Pulmonary artery endothelial cell (primary cell): ENCODE results near the gene SPINK5. TPM values are rescaled to one million over a fixed set of nuclear protein-coding genes. Genes with fewer than 3 reads are reported as not detected.

ENCODE experiments used
- DNase-seq: peaks from one replicate; pipeline ENCODE4 v3.0.0-alpha.2; 2011; ENCODE audit warnings: low read depth, low spot score
- total RNA-seq: library from RNA; depleted of rRNA; stranded (reverse); fragments of >200 nt; gene quantifications from 2 replicates; pipeline ENCODE4 v1.2.3, GENCODE V29; 2014

SPINK5 gene
- total RNA-seq, 1 donor from 2014 or later = 0.26 TPM

- DNase-seq = no peak
Measured at GRCh38 chr5:148172377-148172776, 108.6 kb downstream of the SPINK5 start.

DNA sequence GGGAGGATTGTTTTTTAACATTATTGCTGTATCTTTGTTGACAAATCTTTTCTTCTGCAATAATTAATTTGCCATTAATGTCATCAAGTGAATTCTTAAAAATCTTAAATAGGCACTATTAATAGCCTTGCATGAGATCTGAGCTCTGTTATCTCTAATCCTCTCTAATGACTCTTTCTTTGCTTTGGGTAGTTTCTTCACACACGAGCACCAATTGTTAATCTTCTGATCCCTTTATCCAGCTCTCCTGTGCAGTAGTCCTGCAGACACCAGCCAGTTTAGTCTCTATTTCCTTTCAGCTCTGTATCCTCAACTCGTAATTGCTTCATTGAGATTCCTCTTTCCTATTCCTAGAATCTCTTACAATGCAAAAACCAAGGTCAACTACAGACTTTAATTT lies 112.7 kb downstream of the SPINK5 start:
- no peak for DNase-seq

- no peak for DNase-seq
Measured at GRCh38 chr5:148177207-148177606, 113.4 kb downstream of the SPINK5 start.

- DNase-seq = peak; percentile 36
Measured at GRCh38 chr5:148179234-148179824, 115.5 kb downstream of the SPINK5 start.

GRCh38 chr5:148186248-148187003 lies 122.6 kb downstream of the SPINK5 start:
- DNase-seq = peak; percentile 69

Other genes with a start within 250 kb of the SPINK5 start
- not detected in 2 replicates for gene SPINK1, start 232.3 kb upstream of the SPINK5 start, total RNA-seq
- not detected in 2 replicates for gene SCGB3A2, start 185.3 kb upstream of the SPINK5 start, total RNA-seq
- gene C5orf46, start 157.4 kb upstream of the SPINK5 start, total RNA-seq = 0.21 TPM in 1 of 2 replicates, not detected in the other
- not detected in 2 replicates for gene SPINK14, start 104.6 kb downstream of the SPINK5 start, total RNA-seq
- not detected in 2 replicates for gene SPINK6, start 139.1 kb downstream of the SPINK5 start, total RNA-seq
- not detected in 2 replicates for gene MARCOL, start 174.5 kb downstream of the SPINK5 start, total RNA-seq
- not detected in 2 replicates for gene SPINK13, start 204.8 kb downstream of the SPINK5 start, total RNA-seq
- gene SPINK7, start 248.4 kb downstream of the SPINK5 start, total RNA-seq = not detected in 2 replicates